Stimulated activated CD8-positive, alpha-beta memory T cell treated with anti-CD3 and anti-CD28 coated beads, Interleukin-4, amount 100 ng/mL, for 48 hours (primary cell): ENCODE results near the gene SH3BGRL3.
"Not testable (repeated sequence)": the region's sequence is repeated elsewhere in the genome, so short reads cannot be mapped to it uniquely, and the experiment has no call there.

Source experiments
- DNase-seq: peaks from one replicate; pipeline ENCODE4 v3.0.0-alpha.2; 2020

Gene SH3BGRL3

GRCh38 chr1:26318338-26319064, 38.6 kb downstream of the SH3BGRL3 start:
- DNase-seq = peak; percentile 73

DNA sequence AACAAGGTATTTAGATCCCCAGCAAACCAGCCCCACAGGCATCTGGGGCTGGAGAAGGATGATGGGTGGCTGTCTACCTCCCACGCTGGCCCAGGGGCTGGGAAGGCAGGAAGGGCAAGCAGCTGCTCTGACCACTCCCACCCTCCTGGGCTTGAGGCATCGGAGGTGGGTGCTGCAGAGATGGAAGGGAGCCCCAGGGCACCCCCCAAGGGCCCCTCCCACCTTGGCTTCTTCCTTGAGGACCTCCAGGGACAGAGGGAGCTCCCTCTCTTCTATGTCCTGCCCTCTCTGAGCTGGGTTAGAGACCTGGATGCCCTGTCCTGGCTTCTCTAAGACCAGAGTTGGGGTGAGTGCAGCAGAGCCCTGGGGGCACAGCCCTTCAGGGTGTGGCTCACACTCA, 41.0 kb downstream of the SH3BGRL3 start:
- DNase-seq = peak; percentile 30

DNA sequence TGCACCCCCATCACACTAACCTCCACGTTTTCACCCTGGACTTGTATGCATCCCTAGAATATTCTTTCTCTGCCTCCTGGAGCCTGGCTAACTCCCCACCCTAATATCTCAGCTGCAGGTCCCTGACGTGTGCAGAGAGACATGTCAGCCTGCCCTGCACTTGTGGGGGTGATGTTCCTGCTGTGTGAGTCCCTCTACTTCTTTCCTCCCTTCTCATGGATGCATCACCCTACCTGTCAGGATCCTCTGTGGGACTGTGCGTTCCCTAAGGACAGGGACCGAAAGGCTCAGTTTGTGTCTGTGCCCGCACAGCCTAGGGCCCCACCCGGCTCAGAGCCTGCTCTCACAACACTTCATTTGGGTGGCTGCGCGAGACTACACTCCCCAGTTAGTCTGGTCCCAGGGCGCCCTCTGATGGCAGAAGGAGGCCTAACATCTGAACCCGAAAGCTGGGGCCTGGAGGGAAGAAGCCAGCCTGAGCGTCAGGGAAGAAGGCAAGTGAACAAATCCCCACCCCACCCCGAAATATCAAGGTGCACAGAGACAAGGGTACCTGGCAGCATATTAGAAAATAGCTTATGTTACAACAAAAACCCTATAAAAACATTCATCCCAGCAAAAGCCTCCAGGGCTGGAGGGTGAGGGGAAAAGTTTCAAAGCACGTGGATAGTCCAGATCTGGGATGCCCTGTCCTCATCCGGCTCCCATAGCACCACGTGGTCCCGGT, 41.6 kb downstream of the SH3BGRL3 start:
- peak; percentile 100 for DNase-seq

DNA sequence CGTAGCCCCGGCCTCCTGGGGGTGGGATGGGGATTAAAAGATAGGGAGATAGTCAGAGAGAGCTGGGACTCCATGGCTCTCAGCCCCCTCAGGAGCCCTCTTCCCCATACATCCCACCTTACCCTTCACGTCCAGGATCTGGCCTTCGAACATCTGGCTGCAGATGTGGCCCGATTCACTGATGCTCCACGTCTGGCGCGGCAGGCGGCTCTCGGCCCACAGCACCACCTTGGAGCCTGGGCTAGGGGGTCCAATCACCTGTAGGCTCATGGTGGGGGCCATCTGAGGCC, 42.1 kb downstream of the SH3BGRL3 start:
- no peak for DNase-seq

DNA sequence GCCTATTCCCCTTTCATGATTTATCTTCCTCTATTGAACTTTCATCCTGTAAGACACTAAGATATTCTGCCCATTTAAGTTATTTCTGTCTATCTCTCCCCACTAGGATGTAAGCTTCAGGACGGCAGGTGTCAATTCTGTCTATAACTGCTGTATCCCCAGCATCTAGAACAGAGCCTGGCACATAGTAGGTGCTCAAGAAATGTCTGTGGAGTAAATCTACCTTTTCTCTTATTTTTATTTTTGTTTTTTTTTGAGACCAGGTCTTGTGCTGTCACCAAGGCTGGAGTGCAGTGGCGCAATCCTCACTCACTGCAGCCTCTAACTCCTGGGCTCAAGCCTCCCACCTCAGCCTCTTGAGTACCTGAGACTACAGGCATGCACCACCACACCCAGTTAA, 43.5 kb downstream of the SH3BGRL3 start:
- DNase-seq = no peak

DNA sequence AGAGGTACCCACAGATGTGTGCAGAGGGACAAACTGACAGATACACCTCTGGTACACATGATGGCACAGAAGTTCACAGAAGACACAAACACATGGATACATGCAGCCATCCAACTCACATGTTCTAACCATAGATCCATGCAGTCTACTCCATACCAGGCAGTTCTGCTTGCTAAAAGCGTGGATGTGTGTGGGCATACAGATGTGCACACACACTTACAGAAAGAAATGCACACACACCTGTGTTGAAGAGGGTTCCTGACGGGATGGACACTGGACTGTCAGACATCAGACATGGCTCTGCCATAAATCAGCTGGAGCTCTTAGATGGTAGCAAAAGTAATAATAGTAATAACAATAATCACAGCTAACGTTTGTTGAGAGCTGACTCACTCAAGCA, 44.7 kb downstream of the SH3BGRL3 start:
- DNase-seq = no peak

- no peak for DNase-seq
Observed at GRCh38 chr1:26327956-26328362, 48.1 kb downstream of the SH3BGRL3 start.

DNA sequence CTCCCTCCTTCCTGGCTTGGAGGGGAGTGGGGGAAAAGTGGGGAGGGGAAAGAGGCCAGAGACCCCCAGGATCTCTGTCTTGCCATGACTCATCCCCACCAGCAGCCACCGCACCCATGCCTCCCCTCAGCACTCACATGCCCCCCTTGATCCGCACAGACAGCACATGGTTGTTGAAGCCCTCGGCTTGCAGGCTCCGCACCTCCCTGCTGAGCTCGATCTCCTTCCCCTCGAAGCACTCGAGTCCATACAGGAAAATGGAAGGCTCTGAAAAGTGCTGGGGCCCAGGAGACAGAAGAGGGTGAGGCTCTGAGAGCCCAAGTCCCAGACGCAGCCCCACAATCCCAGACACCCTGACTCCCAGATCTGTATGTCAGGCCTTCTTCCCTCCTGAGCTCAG, 48.7 kb downstream of the SH3BGRL3 start:
- DNase-seq = no peak

- DNase-seq = not testable (repeated sequence)
Observed at GRCh38 chr1:26329380-26329779, 49.5 kb downstream of the SH3BGRL3 start.

DNA sequence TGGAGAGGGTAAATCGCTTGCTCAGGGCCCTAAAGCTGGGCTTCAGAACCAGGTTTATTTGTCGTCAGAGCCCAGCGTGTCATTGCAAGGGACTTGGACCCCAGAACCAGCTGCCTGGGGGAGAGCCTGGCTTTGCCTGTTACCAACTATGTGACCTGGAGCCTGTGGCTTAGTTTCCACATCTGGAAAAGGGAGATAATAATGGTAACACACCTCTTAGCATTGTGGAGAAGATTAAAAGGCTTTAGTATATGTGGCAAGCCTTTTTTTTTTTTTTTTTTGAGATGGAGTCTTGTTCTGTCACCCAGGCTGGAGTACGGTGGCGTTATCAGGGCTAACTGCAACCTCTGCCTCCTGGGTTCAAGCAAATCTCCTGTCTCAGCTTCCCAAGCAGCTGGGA, 50.4 kb downstream of the SH3BGRL3 start:
- DNase-seq = no peak
